Neural cell (in vitro differentiated cells): ENCODE results near the gene CRTC1. TPM values are rescaled to one million over a fixed set of nuclear protein-coding genes. Genes with fewer than 3 reads are reported as not detected.

ENCODE experiments used
- H2AFZ ChIP-seq: fragments of 200-600, 300-800 bp; sonication (generic), shearing (Covaris generic); 2 replicates; pipeline ENCODE4 v1.6.0; 2014; ENCODE audit warnings: low read depth, mild to moderate bottlenecking, antibody characterized with exemption, low read length, moderate library complexity
- H3F3A ChIP-seq: fragments of 200-600 bp; shearing (Covaris generic); 2 replicates; pipeline ENCODE4 v1.6.1; 2016; ENCODE audit warnings: mild to moderate bottlenecking, moderate library complexity, mixed read lengths, antibody characterized with exemption, low read length; ENCODE audit not compliant: insufficient read depth, poor library complexity, severe bottlenecking
- H3K27ac ChIP-seq: fragments of 200-600, 300-800 bp; sonication (generic), shearing (Covaris generic); 2 replicates; pipeline ENCODE4 v1.5.1; 2014; ENCODE audit warnings: mild to moderate bottlenecking, low read length, moderate library complexity
- H3K27me3 ChIP-seq: fragments of 300-800, 200-600 bp; sonication (generic), shearing (Covaris generic); 2 replicates; pipeline ENCODE4 v1.6.0; 2014; ENCODE audit warnings: mild to moderate bottlenecking, low read depth, low read length, moderate library complexity; ENCODE audit not compliant: insufficient read depth
- H3K36me3 ChIP-seq: fragments of 300-800, 200-600 bp; sonication (generic), shearing (Covaris generic); 2 replicates; pipeline ENCODE4 v1.5.1; 2014; ENCODE audit warnings: mild to moderate bottlenecking, antibody characterized with exemption, low read length, moderate library complexity; ENCODE audit not compliant: insufficient read depth
- H3K4me2 ChIP-seq: fragments of 300-800, 200-600 bp; sonication (generic), shearing (Covaris generic); 2 replicates; pipeline ENCODE4 v1.6.0; 2014; ENCODE audit warnings: mild to moderate bottlenecking, low read length
- H3K4me3 ChIP-seq: fragments of 300-800, 200-600 bp; sonication (generic), shearing (Covaris generic); 2 replicates; pipeline ENCODE4 v1.5.1; 2014; ENCODE audit warnings: mild to moderate bottlenecking, low read length, moderate library complexity
- H3K79me2 ChIP-seq: fragments of 200-600 bp; shearing (Covaris generic); replicated peaks from 2 replicates; pipeline ENCODE4 v1.6.0; 2014; ENCODE audit warnings: mild to moderate bottlenecking, low read length, moderate library complexity; ENCODE audit not compliant: insufficient read depth
- H3K9ac ChIP-seq: fragments of 300-800, 200-600 bp; sonication (generic), shearing (Covaris generic); 2 replicates; pipeline ENCODE4 v1.6.1; 2016; ENCODE audit warnings: mild to moderate bottlenecking, low read length, mixed read lengths
- H3K9me2 ChIP-seq: fragments of 200-600 bp; shearing (Covaris generic); 2 replicates; pipeline ENCODE4 v1.6.1; 2016; ENCODE audit warnings: mild to moderate bottlenecking, low read length, mixed read lengths; ENCODE audit not compliant: insufficient read depth
- H3K9me3 ChIP-seq: fragments of 200-600, 300-800 bp; sonication (generic), shearing (Covaris generic); 2 replicates; pipeline ENCODE4 v1.6.1; 2016; ENCODE audit warnings: mild to moderate bottlenecking, mixed run types, low read length, moderate library complexity, mixed read lengths
- H4K20me1 ChIP-seq: fragments of 200-600 bp; shearing (Covaris generic); 2 replicates; pipeline ENCODE4 v1.6.1; 2016; ENCODE audit warnings: mild to moderate bottlenecking, mixed run types; ENCODE audit not compliant: insufficient read depth
- CTCF ChIP-seq: fragments of 450-650 bp; IDR thresholded peaks from 2 replicates; pipeline ENCODE4 v1.5.1; 2014; ENCODE audit warnings: antibody characterized with exemption, mild to moderate bottlenecking, moderate library complexity; ENCODE audit not compliant: poor library complexity, severe bottlenecking
- EP300 ChIP-seq: fragments of 450-650 bp; conservative IDR thresholded peaks from 2 replicates; pipeline ENCODE4 v1.6.1; 2014; ENCODE audit warnings: antibody characterized with exemption, mild to moderate bottlenecking, moderate library complexity; ENCODE audit not compliant: poor library complexity, severe bottlenecking
- EZH2 ChIP-seq: fragments of 200-600, 300-800 bp; shearing (Covaris generic), sonication (generic); IDR thresholded peaks from 2 replicates; pipeline ENCODE4 v1.6.1; 2014; ENCODE audit warnings: antibody characterized with exemption, low read length, borderline replicate concordance, mild to moderate bottlenecking; ENCODE audit not compliant: insufficient read depth, poor library complexity, severe bottlenecking
- MXI1 ChIP-seq: fragments of 450-650 bp; conservative IDR thresholded peaks from 2 replicates; pipeline ENCODE4 v1.6.1; 2014; ENCODE audit warnings: antibody characterized with exemption, mild to moderate bottlenecking; ENCODE audit not compliant: poor library complexity, severe bottlenecking
- POLR2AphosphoS5 ChIP-seq: IDR thresholded peaks from 2 replicates; pipeline ENCODE4 v1.6.1; 2012
- RAD21 ChIP-seq: fragments of 450-650 bp; conservative IDR thresholded peaks from 2 replicates; pipeline ENCODE4 v1.6.1; 2014; ENCODE audit warnings: antibody characterized with exemption, mild to moderate bottlenecking, moderate library complexity
- REST ChIP-seq: IDR thresholded peaks from 2 replicates; pipeline ENCODE4 v1.6.1; 2012; ENCODE audit warnings: borderline replicate concordance
- SMC3 ChIP-seq: fragments of 450-650 bp; conservative IDR thresholded peaks from 2 replicates; pipeline ENCODE4 v1.6.1; 2014; ENCODE audit warnings: antibody characterized with exemption, mild to moderate bottlenecking, moderate library complexity; ENCODE audit not compliant: poor library complexity
- TAF1 ChIP-seq: IDR thresholded peaks from 2 replicates; pipeline ENCODE4 v1.6.1; 2012; ENCODE audit warnings: low read depth
- polyA plus RNA-seq: library from polyadenylated mRNA; depleted of rRNA; stranded (reverse); fragments of >200 nt; gene quantifications from 2 replicates; pipeline ENCODE4 v1.2.3, GENCODE V29; 2014

Gene CRTC1
- polyA plus RNA-seq, 1 donor from 2014 or later = 10.4 TPM

GRCh38 chr19:18660051-18660910 is 23.2 kb upstream of the CRTC1 start:
- H2AFZ ChIP-seq = no peak overlapping the region
- H3K27me3 ChIP-seq = no peaks in the 10 kb centered on the region
- no peak overlapping the region for H3K4me2 ChIP-seq
- no peak overlapping the region for H3K9ac ChIP-seq
- no peak for TF ChIP-seq CTCF
- TF ChIP-seq SMC3 = no peak
- TF ChIP-seq EP300 = no peak
- TF ChIP-seq RAD21 = no peak
- TF ChIP-seq POLR2AphosphoS5 = no peak
- no peak for TF ChIP-seq REST
- TF ChIP-seq MXI1 = no peak
- no peak for TF ChIP-seq EZH2
- no peak for TF ChIP-seq TAF1
- H3K27ac ChIP-seq = no peak overlapping the region
- H4K20me1 ChIP-seq = no peaks in the 10 kb centered on the region
- no peaks in the 10 kb centered on the region for H3K9me2 ChIP-seq
- H3K36me3 ChIP-seq = no peaks in the 10 kb centered on the region
- no peaks in the 10 kb centered on the region for H3F3A ChIP-seq
- no peak overlapping the region for H3K4me3 ChIP-seq
- H3K79me2 ChIP-seq = peaks cover 4% of the 10 kb centered on the region
- H3K9me3 ChIP-seq = no peaks in the 10 kb centered on the region

GRCh38 chr19:18660939-18661670 is 22.4 kb upstream of the CRTC1 start:
- Histone ChIP-seq H4K20me1 (no peaks in the 10 kb centered on the region), H3K36me3 (no peaks in the 10 kb centered on the region), H3K27ac (no peak overlapping the region), H2AFZ (no peak overlapping the region), H3K9ac (no peak overlapping the region), H3K9me2 (no peaks in the 10 kb centered on the region), H3F3A (no peaks in the 10 kb centered on the region), H3K9me3 (no peaks in the 10 kb centered on the region), H3K4me3 (no peak overlapping the region), H3K79me2 (peaks cover 4% of the 10 kb centered on the region), H3K4me2 (no peak overlapping the region), H3K27me3 (no peaks in the 10 kb centered on the region)
- TF ChIP-seq POLR2AphosphoS5 = no peak
- TF ChIP-seq RAD21 = no peak
- no peak for TF ChIP-seq MXI1
- TF ChIP-seq TAF1 = no peak
- no peak for TF ChIP-seq CTCF
- TF ChIP-seq REST = no peak
- TF ChIP-seq EP300 = no peak
- no peak for TF ChIP-seq EZH2
- TF ChIP-seq SMC3 = no peak
